Breast epithelium (tissue), 4 donors: ENCODE data around the gene COLEC11. TPM values are rescaled to one million over a fixed set of nuclear protein-coding genes. Genes with fewer than 3 reads are reported as not detected.
A peak's percentile ranks its signal among the peaks of the same experiment; 100 is the strongest.
"Not testable (repeated sequence)": the region's sequence is repeated elsewhere in the genome, so short reads cannot be mapped to it uniquely, and the experiment has no call there.

ENCODE experiments used
- DNase-seq, 2 donors: peaks; one replicate each; pipeline ENCODE4 v3.0.0-alpha.2; 2019; ENCODE audit warnings: low spot score in 2 of 2
- H3K27ac ChIP-seq, 2 donors: fragments of 200-600 bp; sonication (generic) in 1 of 2; one replicate each; pipeline ENCODE4 v1.5.1; 2016 to 2019; ENCODE audit warnings: mild to moderate bottlenecking in 1 of 2
- H3K27me3 ChIP-seq, 2 donors: fragments of 200-600 bp; sonication (generic) in 1 of 2; one replicate each; pipeline versions ENCODE4 v1.5.1 to v1.6.0; 2017 to 2019; ENCODE audit warnings: control low read depth in 1 of 2, mild to moderate bottlenecking in 1 of 2
- H3K36me3 ChIP-seq: fragments of 200-600 bp; one replicate; pipeline ENCODE4 v1.5.1; 2019
- H3K4me1 ChIP-seq, 2 donors: fragments of 200-600 bp; sonication (generic); one replicate each; pipeline ENCODE4 v1.5.1; 2016 to 2019; ENCODE audit warnings: control low read depth in 1 of 2
- H3K4me3 ChIP-seq, 3 donors: fragments of 200-600 bp; sonication (generic); 1 replicate in 2 of 3; 2 replicates in 1 of 3; pipeline ENCODE4 v1.5.1; 2016 to 2019; ENCODE audit warnings: mild to moderate bottlenecking in 3 of 3, moderate library complexity in 2 of 3
- H3K9me3 ChIP-seq, 2 donors: fragments of 200-600 bp; sonication (generic) in 1 of 2; one replicate each; pipeline ENCODE4 v1.5.1; 2016 to 2019; ENCODE audit warnings: control low read depth in 1 of 2
- POLR2A ChIP-seq: fragments of 450-650 bp; IDR thresholded peaks from one replicate; pipeline ENCODE4 v1.6.1; 2016; ENCODE audit warnings: antibody characterized with exemption, mild to moderate bottlenecking, moderate library complexity
- POLR2AphosphoS5 ChIP-seq, 3 donors: sonication (generic); formaldehyde crosslinking; IDR thresholded peaks; one replicate each; pipeline ENCODE4 v1.6.1; 2017; ENCODE audit warnings: antibody characterized with exemption in 3 of 3
- intact Hi-C: fragments of 100-400 bp; cut with DNase I; formaldehyde crosslinking; loops from one replicate; pipeline ENCODE4 v1.15.1; 2023; ENCODE audit warnings: low total_unique reads
- total RNA-seq, 3 donors: library from RNA; depleted of rRNA; stranded (reverse); fragments of >200 nt; gene quantifications; one replicate each; pipeline ENCODE4 v1.1.0, GENCODE V29; 2016
- TF ChIP-seq, protein P1 (sequence below), 3 donors: fragments of 450-650 bp; IDR thresholded peaks; one replicate each; pipeline ENCODE4 v1.5.1; 2016 to 2017; ENCODE audit warnings: antibody characterized with exemption in 3 of 3, mild to moderate bottlenecking in 3 of 3, moderate library complexity in 3 of 3

The COLEC11 gene
- total RNA-seq, 3 donors from 2014 or later = 0.33 to 1.9 (median 1.0) TPM

- intact Hi-C loops = no loop called here
- H3K36me3 ChIP-seq = no peaks in the 10 kb centered on the region
- TF ChIP-seq, protein P1, sequence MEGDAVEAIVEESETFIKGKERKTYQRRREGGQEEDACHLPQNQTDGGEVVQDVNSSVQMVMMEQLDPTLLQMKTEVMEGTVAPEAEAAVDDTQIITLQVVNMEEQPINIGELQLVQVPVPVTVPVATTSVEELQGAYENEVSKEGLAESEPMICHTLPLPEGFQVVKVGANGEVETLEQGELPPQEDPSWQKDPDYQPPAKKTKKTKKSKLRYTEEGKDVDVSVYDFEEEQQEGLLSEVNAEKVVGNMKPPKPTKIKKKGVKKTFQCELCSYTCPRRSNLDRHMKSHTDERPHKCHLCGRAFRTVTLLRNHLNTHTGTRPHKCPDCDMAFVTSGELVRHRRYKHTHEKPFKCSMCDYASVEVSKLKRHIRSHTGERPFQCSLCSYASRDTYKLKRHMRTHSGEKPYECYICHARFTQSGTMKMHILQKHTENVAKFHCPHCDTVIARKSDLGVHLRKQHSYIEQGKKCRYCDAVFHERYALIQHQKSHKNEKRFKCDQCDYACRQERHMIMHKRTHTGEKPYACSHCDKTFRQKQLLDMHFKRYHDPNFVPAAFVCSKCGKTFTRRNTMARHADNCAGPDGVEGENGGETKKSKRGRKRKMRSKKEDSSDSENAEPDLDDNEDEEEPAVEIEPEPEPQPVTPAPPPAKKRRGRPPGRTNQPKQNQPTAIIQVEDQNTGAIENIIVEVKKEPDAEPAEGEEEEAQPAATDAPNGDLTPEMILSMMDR (IDR thresholded peaks at IDR 0.05) = no peak
- TF ChIP-seq POLR2AphosphoS5 (IDR thresholded peaks at IDR 0.05) (no peak), POLR2A (no peak)
- H3K27ac ChIP-seq = no peak overlapping the region
- H3K27me3 ChIP-seq = no peaks in the 10 kb centered on the region
- H3K9me3 ChIP-seq = no peaks in the 10 kb centered on the region
- no peak for DNase-seq
- H3K4me3 ChIP-seq = peak overlapping the region in 1 of 3 donors; percentile 3
- no peaks in the 10 kb centered on the region for H3K4me1 ChIP-seq
These were observed 11.1 kb downstream of the COLEC11 start for GRCh38 chr2:3606028-3606369.

DNA sequence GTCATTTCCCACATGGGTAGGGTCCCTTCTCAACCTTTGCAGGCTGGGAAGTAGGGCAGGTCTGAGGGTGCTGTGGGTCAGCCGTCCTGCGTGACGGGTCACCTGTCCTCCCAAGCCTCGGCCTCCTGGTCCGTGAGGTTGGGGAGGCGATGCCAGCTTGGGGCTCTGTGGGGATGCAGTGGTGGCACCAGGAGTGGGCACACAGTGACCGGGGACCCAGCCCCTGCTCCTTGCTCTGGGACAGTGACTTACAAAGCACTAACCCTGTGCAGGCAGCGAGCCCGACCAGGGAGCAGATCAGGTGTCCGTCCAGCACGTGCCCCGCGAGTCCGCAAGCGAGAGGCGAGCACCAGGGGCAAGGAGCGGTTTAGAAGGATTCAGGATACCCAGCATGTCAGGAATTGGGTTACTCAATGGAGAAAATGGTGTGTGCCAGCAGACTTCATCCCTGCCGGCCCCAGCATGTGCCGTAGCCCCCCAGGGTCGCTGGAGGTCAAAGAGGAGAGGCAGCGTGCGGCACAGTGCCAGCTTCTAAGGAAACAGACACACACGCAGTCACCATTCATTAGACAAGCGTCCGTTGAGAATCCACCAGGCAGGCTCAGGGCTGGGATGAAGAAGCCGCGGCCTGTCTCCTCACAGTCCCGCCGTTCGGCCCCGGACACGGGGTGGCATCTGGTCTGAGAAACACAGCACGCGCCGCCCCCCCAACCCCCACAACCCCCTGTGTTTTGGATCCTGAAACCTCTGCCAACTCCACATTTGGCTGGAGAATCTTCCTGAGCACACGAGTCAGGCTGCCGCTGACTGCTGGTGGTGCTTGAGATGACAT lies 11.7 kb downstream of the COLEC11 start:
- Histone ChIP-seq H3K36me3 (no peaks in the 10 kb centered on the region), H3K9me3 (no peaks in the 10 kb centered on the region), H3K27me3 (no peaks in the 10 kb centered on the region), H3K4me3 (no peak overlapping the region), H3K27ac (no peak overlapping the region), H3K4me1 (no peaks in the 10 kb centered on the region)
- TF ChIP-seq POLR2A (no peak), POLR2AphosphoS5 (IDR thresholded peaks at IDR 0.05) (no peak)
- TF ChIP-seq, protein P1 (IDR thresholded peaks at IDR 0.05) = no peak
- intact Hi-C loops = no loop called here
- DNase-seq = no peak

GRCh38 chr2:3608373-3609278 lies 13.7 kb downstream of the COLEC11 start:
- H3K9me3 ChIP-seq = no peaks in the 10 kb centered on the region
- no peak overlapping the region for H3K27ac ChIP-seq
- no peaks in the 10 kb centered on the region for H3K36me3 ChIP-seq
- TF ChIP-seq POLR2AphosphoS5 (IDR thresholded peaks at IDR 0.05) = no peak
- TF ChIP-seq, protein P1 (IDR thresholded peaks at IDR 0.05) = no peak
- TF ChIP-seq POLR2A = no peak
- no peaks in the 10 kb centered on the region for H3K4me1 ChIP-seq
- no peaks in the 10 kb centered on the region for H3K27me3 ChIP-seq
- DNase-seq = no peak
- H3K4me3 ChIP-seq = no peak overlapping the region
- intact Hi-C loops = no loop called here

GRCh38 chr2:3609279-3609673 lies 14.4 kb downstream of the COLEC11 start:
- H3K4me1 ChIP-seq, H3K27ac ChIP-seq, intact Hi-C loops, H3K27me3 ChIP-seq, H3K36me3 ChIP-seq, H3K4me3 ChIP-seq, H3K9me3 ChIP-seq, DNase-seq: not testable (repeated sequence)

DNA sequence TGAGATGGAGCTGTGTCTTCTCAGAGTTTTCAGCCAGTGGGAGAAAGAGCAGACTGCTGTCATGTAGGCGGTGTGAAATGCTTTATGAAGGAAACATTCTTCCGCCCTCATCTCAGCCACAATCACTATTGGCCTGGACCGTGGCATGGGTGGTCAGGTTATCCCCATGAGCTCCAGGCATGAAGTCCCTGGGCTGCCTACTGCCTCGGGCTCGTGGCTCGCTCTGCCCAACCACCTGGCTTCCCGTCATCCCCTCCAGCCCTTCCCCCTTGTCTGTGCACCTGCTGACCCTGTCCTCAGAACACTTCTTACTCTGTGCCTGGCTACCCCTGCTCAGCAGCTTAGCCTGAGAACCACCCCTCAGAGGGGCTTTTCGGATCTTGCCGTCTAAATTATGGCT lies 15.5 kb downstream of the COLEC11 start:
- Histone ChIP-seq H3K27me3 (no peaks in the 10 kb centered on the region), H3K36me3 (no peaks in the 10 kb centered on the region), H3K4me1 (no peaks in the 10 kb centered on the region), H3K27ac (no peak overlapping the region), H3K4me3 (no peak overlapping the region), H3K9me3 (no peaks in the 10 kb centered on the region)
- TF ChIP-seq POLR2A (no peak), POLR2AphosphoS5 (IDR thresholded peaks at IDR 0.05) (no peak)
- TF ChIP-seq, protein P1 (IDR thresholded peaks at IDR 0.05) = no peak
- intact Hi-C loops = no loop called here
- peak in 1 of 2 donors; percentile 33 for DNase-seq
